ENCODE data around the gene LRRC8B. TPM values are rescaled to one million over a fixed set of nuclear protein-coding genes. Genes with fewer than 3 reads are reported as not detected.

Gene LRRC8B
- total and polyA plus RNA-seq, 2 donors from 2014 or later, result 2.4 to 15.1 TPM

GRCh38 chr1:89525169-89525855, 683 bp downstream of the LRRC8B start:
- TF ChIP-seq CTCF (IDR thresholded peaks at IDR 0.05; ENCODE audit: borderline replicate concordance, extremely low read depth, insufficient read depth), result no peak
- peak in 4 of 5 donors; percentile 67 to 85 (median 80) for DNase-seq
- peak overlapping the region; percentile 79 to 91 (median 90) for H3K4me3 ChIP-seq (ENCODE audit: low read length in 3 of 3)
- peak overlapping the region; percentile 66 to 96 (median 87) for H3K9ac ChIP-seq (ENCODE audit: low read length in 3 of 3)
- H3K9me3 ChIP-seq (ENCODE audit: control insufficient read depth in 2 of 3, insufficient read depth in 1 of 3, low read length in 3 of 3), result no peaks in the 10 kb centered on the region
- intact Hi-C loops (cut with DNase I), result no loop called here
- H3K27ac ChIP-seq (ENCODE audit: low read depth in 2 of 2, low read length in 2 of 2), result peak overlapping the region; percentile 92 to 98
- no peak for FAIRE-seq
- peaks cover 0 to 7% (median 0%) of the 10 kb centered on the region in 3 donors for H3K4me1 ChIP-seq (ENCODE audit: control insufficient read depth in 2 of 3, insufficient read depth in 2 of 3, low read depth in 1 of 3, low read length in 3 of 3)
- H3K27me3 ChIP-seq (ENCODE audit: control insufficient read depth, insufficient read depth, low read length), result no peaks in the 10 kb centered on the region
- peaks cover 0 to 4% (median 0%) of the 10 kb centered on the region in 3 donors for H3K36me3 ChIP-seq (ENCODE audit: control insufficient read depth in 2 of 3, insufficient read depth in 3 of 3, low read length in 3 of 3)

GRCh38 chr1:89527256-89527655, 2.6 kb downstream of the LRRC8B start:
- Histone ChIP-seq H3K27ac (ENCODE audit: low read depth in 2 of 2, low read length in 2 of 2) (no peak overlapping the region), H3K9ac (ENCODE audit: low read length in 3 of 3) (no peak overlapping the region), H3K27me3 (ENCODE audit: control insufficient read depth, insufficient read depth, low read length) (no peaks in the 10 kb centered on the region), H3K36me3 (ENCODE audit: control insufficient read depth in 2 of 3, insufficient read depth in 3 of 3, low read length in 3 of 3) (peaks cover 0 to 4% (median 0%) of the 10 kb centered on the region in 3 donors), H3K9me3 (ENCODE audit: control insufficient read depth in 2 of 3, insufficient read depth in 1 of 3, low read length in 3 of 3) (no peaks in the 10 kb centered on the region), H3K4me3 (ENCODE audit: low read length in 3 of 3) (no peak overlapping the region), H3K4me1 (ENCODE audit: control insufficient read depth in 2 of 3, insufficient read depth in 2 of 3, low read depth in 1 of 3, low read length in 3 of 3) (peaks cover 0 to 7% (median 0%) of the 10 kb centered on the region in 3 donors)
- DNase-seq (no peak), FAIRE-seq (no peak)
- intact Hi-C loops (cut with DNase I), result no loop called here
- no peak for TF ChIP-seq CTCF (IDR thresholded peaks at IDR 0.05; ENCODE audit: borderline replicate concordance, extremely low read depth, insufficient read depth)

GRCh38 chr1:89527750-89528381, 3.2 kb downstream of the LRRC8B start:
- DNase-seq, result no peak
- no peak overlapping the region for H3K27ac ChIP-seq (ENCODE audit: low read depth in 2 of 2, low read length in 2 of 2)
- intact Hi-C loops (cut with DNase I), result no loop called here
- no peaks in the 10 kb centered on the region for H3K9me3 ChIP-seq (ENCODE audit: control insufficient read depth in 2 of 3, insufficient read depth in 1 of 3, low read length in 3 of 3)
- H3K9ac ChIP-seq (ENCODE audit: low read length in 3 of 3), result no peak overlapping the region
- no peak overlapping the region for H3K4me3 ChIP-seq (ENCODE audit: low read length in 3 of 3)
- peaks cover 0 to 4% (median 0%) of the 10 kb centered on the region in 3 donors for H3K36me3 ChIP-seq (ENCODE audit: control insufficient read depth in 2 of 3, insufficient read depth in 3 of 3, low read length in 3 of 3)
- H3K27me3 ChIP-seq (ENCODE audit: control insufficient read depth, insufficient read depth, low read length), result no peaks in the 10 kb centered on the region
- H3K4me1 ChIP-seq (ENCODE audit: control insufficient read depth in 2 of 3, insufficient read depth in 2 of 3, low read depth in 1 of 3, low read length in 3 of 3), result peaks cover 0 to 7% (median 0%) of the 10 kb centered on the region in 3 donors
- FAIRE-seq, result no peak
- no peak for TF ChIP-seq CTCF (IDR thresholded peaks at IDR 0.05; ENCODE audit: borderline replicate concordance, extremely low read depth, insufficient read depth)

Data from kidney (tissue), 14 donors.